GM12878 (cell line): ENCODE data around the gene MYDGF. TPM values are rescaled to one million over a fixed set of nuclear protein-coding genes. Genes with fewer than 3 reads are reported as not detected.

Source experiments
- ATAC-seq: fragments of 200-7000 bp; cut with Tn5 transposase; 3 replicates; pipeline ENCODE4 v1.9.1; 2020; ENCODE audit warnings: mild to moderate bottlenecking, moderate library complexity
- BruUV-seq: library from RNA; stranded (reverse); fragments of 400-500 nt; replicated peaks from 2 replicates; lab custom pipeline; 2021; lab: Mats Ljungman, UMichigan
- CTCF ChIA-PET: fragments of 300-600 bp; sonication (Branson Sonifier 250); formaldehyde crosslinking; extraction: SDS; loops from one replicate; lab custom pipeline; 2021; ENCODE audit warnings: inconsistent platforms; lab: Yijun Ruan, JAX
- POLR2A ChIA-PET: fragments of 350-600 bp; formaldehyde crosslinking; extraction: SDS; loops from one replicate; lab custom pipeline; 2021; ENCODE audit warnings: inconsistent platforms; lab: Charles Lee
- RAD21 ChIA-PET: fragments of 300-600 bp; sonication (Branson Sonifier 250); formaldehyde crosslinking; loops from one replicate; lab custom pipeline; 2023; ENCODE audit warnings: antibody characterized with exemption; ENCODE audit not compliant: unreplicated experiment; lab: Charles Lee
- SMC1A ChIA-PET: fragments of 300-600 bp; sonication (Branson Sonifier 250); formaldehyde crosslinking; loops from one replicate; lab custom pipeline; 2023; ENCODE audit not compliant: unreplicated experiment, uncharacterized antibody; lab: Charles Lee
- DNase-seq: peaks from one replicate; pipeline ENCODE4 v3.0.0-alpha.2; 2011; ENCODE audit warnings: low read depth, low spot score
- FAIRE-seq: peaks from 3 replicates; lab custom pipeline; 2011; peaks lifted over from hg19 to GRCh38; lab: Jason Lieb, UNC
- H2AFZ ChIP-seq: 2 replicates; pipeline ENCODE4 v1.6.0; 2011; ENCODE audit warnings: low read depth, low read length, control low read depth; ENCODE audit not compliant: control insufficient read depth
- H3K27ac ChIP-seq: 2 replicates; pipeline ENCODE4 v1.5.1; 2011; ENCODE audit warnings: control low read depth; ENCODE audit not compliant: control insufficient read depth, insufficient read depth
- H3K27me3 ChIP-seq, 2 experiments: replicated peaks in 1 of 2; 2 replicates each; pipeline versions ENCODE4 v1.6.0 to v1.6.1; 2011; ENCODE audit warnings: low read length in 1 of 2; ENCODE audit not compliant: control insufficient read depth in 2 of 2, insufficient read depth in 2 of 2
- H3K36me3 ChIP-seq, 2 experiments: 2 replicates each; pipeline ENCODE4 v1.5.1; 2011; ENCODE audit warnings: low read length in 1 of 2; ENCODE audit not compliant: control insufficient read depth in 2 of 2, insufficient read depth in 2 of 2
- H3K4me1 ChIP-seq: 2 replicates; pipeline ENCODE4 v1.6.1; 2011; ENCODE audit warnings: mild to moderate bottlenecking, low read length, moderate library complexity, mixed read lengths; ENCODE audit not compliant: control insufficient read depth, insufficient read depth
- H3K4me2 ChIP-seq: 2 replicates; pipeline ENCODE4 v1.6.0; 2011; ENCODE audit warnings: control low read depth; ENCODE audit not compliant: control insufficient read depth, insufficient read depth
- H3K4me3 ChIP-seq: fragments of 200-600 bp; sonication (generic); 2 replicates; pipeline ENCODE4 v1.5.1; 2016
- H3K79me2 ChIP-seq: 2 replicates; pipeline ENCODE4 v1.6.0; 2011; ENCODE audit warnings: low read length; ENCODE audit not compliant: control insufficient read depth, insufficient read depth
- H3K9ac ChIP-seq: 2 replicates; pipeline ENCODE4 v1.8.0; 2011; ENCODE audit warnings: low read length, control low read depth, mixed read lengths; ENCODE audit not compliant: control insufficient read depth, insufficient read depth
- H3K9me3 ChIP-seq: replicated peaks from 3 replicates; pipeline ENCODE4 v1.5.1; 2011; ENCODE audit warnings: mild to moderate bottlenecking, low read length; ENCODE audit not compliant: control insufficient read depth, insufficient read depth
- H4K20me1 ChIP-seq: 2 replicates; pipeline ENCODE4 v1.6.0; 2011; ENCODE audit not compliant: control insufficient read depth, insufficient read depth
- ATF7 ChIP-seq: fragments of 450-650 bp; IDR thresholded peaks from 2 replicates; pipeline ENCODE4 v1.6.1; 2016; ENCODE audit warnings: low read depth, mild to moderate bottlenecking
- CEBPB ChIP-seq, 2 experiments: fragments of 150-350 bp in 1 of 2; IDR thresholded peaks; 2 replicates each; pipeline ENCODE4 v1.6.1; 2012 to 2014; ENCODE audit warnings: low read depth in 2 of 2, low read length in 2 of 2, borderline replicate concordance in 1 of 2, inconsistent platforms in 1 of 2
- E2F4 ChIP-seq: IDR thresholded peaks from 2 replicates; pipeline ENCODE4 v1.6.1; 2012; ENCODE audit warnings: low read depth, low read length, improper control_type of control experiment
- GABPA ChIP-seq: IDR thresholded peaks from 2 replicates; pipeline ENCODE4 v1.6.1; 2014; ENCODE audit warnings: antibody characterized with exemption, low read depth, mild to moderate bottlenecking, inconsistent platforms
- IKZF2 ChIP-seq, 2 experiments: fragments of 450-650 bp; IDR thresholded peaks; 2 replicates each; pipeline ENCODE4 v1.6.1; 2017; ENCODE audit warnings: mild to moderate bottlenecking in 2 of 2, moderate library complexity in 2 of 2
- RBBP5 ChIP-seq: fragments of 200-600 bp; sonication (generic); conservative IDR thresholded peaks from 2 replicates; pipeline ENCODE4 v1.6.1; 2016
- RELA ChIP-seq: fragments of 450-650 bp; IDR thresholded peaks from 2 replicates; pipeline ENCODE4 v1.8.0; 2014; ENCODE audit warnings: borderline replicate concordance; ENCODE audit not compliant: partially characterized antibody
- ZNF217 ChIP-seq: fragments of 450-650 bp; IDR thresholded peaks from 2 replicates; pipeline ENCODE4 v1.6.1; 2017; ENCODE audit warnings: antibody characterized with exemption, mild to moderate bottlenecking
- WGBS: methylation state at CpG from one replicate; pipeline ENCODE4 v1.1.6; 2016; ENCODE audit warnings: low lambda C conversion rate; ENCODE audit not compliant: insufficient replicate concordance, insufficient coverage; ENCODE audit errors: missing lambda C conversion rate; 5-methylcytosine and 5-hydroxymethylcytosine counted together
- in situ Hi-C: fragments of 300-500 bp; cut with MboI; formaldehyde crosslinking; loops from 9 replicates; pipeline ENCODE4 v1.14.3; 2018; ENCODE audit warnings: mixed read lengths
- intact Hi-C: fragments of 100-400 bp; cut with micrococcal nuclease; formaldehyde crosslinking; loops from one replicate; pipeline ENCODE4 v1.14.2; 2022; ENCODE audit not compliant: unreplicated experiment
- polyA plus RNA-seq, 11 experiments: library from polyadenylated mRNA; depleted of rRNA in 4 of 11; unstranded in 6 of 11; stranded (reverse) in 5 of 11; fragments of >200 nt; fragmentation: Nextera tagmentation in 4 of 11; fragmentation: Illumina TruSeq in 1 of 11; extraction: Ambion mirVana in 4 of 11; extraction: Trizol in 1 of 11; gene quantifications; 1 replicate in 1 of 11; 2 replicates in 10 of 11; pipeline versions ENCODE4 v1.2.1 to v1.2.3, GENCODE V29; 2011 to 2016; ENCODE audit warnings: inconsistent platforms in 2 of 11, missing spikeins in 2 of 11, low read depth in 1 of 11
- total RNA-seq, 4 experiments: library from RNA; depleted of rRNA in 3 of 4; stranded (reverse); fragments of >200 nt in 3 of 4; fragmentation: Illumina TruSeq in 1 of 4; extraction: Trizol in 1 of 4; gene quantifications; 2 replicates each; pipeline versions ENCODE4 v1.2.1 to v1.2.3, GENCODE V29; 2013 to 2021
- TF ChIP-seq, protein P1 (sequence below): fragments of 450-650 bp; IDR thresholded peaks from 2 replicates; pipeline ENCODE4 v1.6.1; 2014; ENCODE audit warnings: mild to moderate bottlenecking
- TF ChIP-seq, protein P2 (sequence below): fragments of 450-650 bp; IDR thresholded peaks from 2 replicates; pipeline ENCODE4 v1.6.1; 2017; ENCODE audit warnings: mild to moderate bottlenecking, moderate library complexity
- TF ChIP-seq, protein P3 (sequence below): IDR thresholded peaks from 2 replicates; pipeline ENCODE4 v1.6.1; 2012; ENCODE audit warnings: improper control_type of control experiment, low read depth, low read length; ENCODE audit not compliant: insufficient replicate concordance

Gene MYDGF
- total and polyA plus RNA-seq, 10 of the 15 experiments (the other 5 are each of a cell fraction or from before 2014, with no cell fraction given), result 2.3 to 196 (median 57.5) TPM

- ATAC-seq, result no peak
- CTCF ChIA-PET, result interaction anchor here (0.6 kb wide), 1 partner anchor 334 kb away, joined by 3 read pairs; no protein-coding TSS in a partner anchor
- no peak overlapping the region for H3K27ac ChIP-seq
- peaks cover 25 to 40% of the 10 kb centered on the region in 2 experiments; a peak in 3 of 4 replicates for H3K36me3 ChIP-seq
- no peak overlapping the region for H2AFZ ChIP-seq
- POLR2A ChIA-PET, result no interaction called here
- H3K27me3 ChIP-seq, result no peaks in the 10 kb centered on the region
- no peaks in the 10 kb centered on the region for H3K4me1 ChIP-seq
- no TSS peak for BruUV-seq
- RAD21 ChIA-PET, result no interaction called here
- no peaks in the 10 kb centered on the region for H4K20me1 ChIP-seq
- in situ Hi-C loops, result no loop called here
- SMC1A ChIA-PET, result no interaction called here
- no peak for DNase-seq
- H3K79me2 ChIP-seq, result no peaks in the 10 kb centered on the region
- 88% methylated on average over 27 of the region's 27 CpGs for WGBS
- intact Hi-C loops, result no loop called here
- no peak overlapping the region for H3K4me3 ChIP-seq
- no peak overlapping the region for H3K9ac ChIP-seq
- no peaks in the 10 kb centered on the region for H3K9me3 ChIP-seq
- FAIRE-seq, result no peak
- no peak overlapping the region for H3K4me2 ChIP-seq
- TF ChIP-seq GABPA, result no peak
- TF ChIP-seq IKZF2 (IDR thresholded peaks at IDR 0.05), result no peak
- TF ChIP-seq, protein P1, sequence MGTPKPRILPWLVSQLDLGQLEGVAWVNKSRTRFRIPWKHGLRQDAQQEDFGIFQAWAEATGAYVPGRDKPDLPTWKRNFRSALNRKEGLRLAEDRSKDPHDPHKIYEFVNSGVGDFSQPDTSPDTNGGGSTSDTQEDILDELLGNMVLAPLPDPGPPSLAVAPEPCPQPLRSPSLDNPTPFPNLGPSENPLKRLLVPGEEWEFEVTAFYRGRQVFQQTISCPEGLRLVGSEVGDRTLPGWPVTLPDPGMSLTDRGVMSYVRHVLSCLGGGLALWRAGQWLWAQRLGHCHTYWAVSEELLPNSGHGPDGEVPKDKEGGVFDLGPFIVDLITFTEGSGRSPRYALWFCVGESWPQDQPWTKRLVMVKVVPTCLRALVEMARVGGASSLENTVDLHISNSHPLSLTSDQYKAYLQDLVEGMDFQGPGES, result no peak
- no peak for TF ChIP-seq E2F4
- no peak for TF ChIP-seq RELA
- TF ChIP-seq, protein P2, sequence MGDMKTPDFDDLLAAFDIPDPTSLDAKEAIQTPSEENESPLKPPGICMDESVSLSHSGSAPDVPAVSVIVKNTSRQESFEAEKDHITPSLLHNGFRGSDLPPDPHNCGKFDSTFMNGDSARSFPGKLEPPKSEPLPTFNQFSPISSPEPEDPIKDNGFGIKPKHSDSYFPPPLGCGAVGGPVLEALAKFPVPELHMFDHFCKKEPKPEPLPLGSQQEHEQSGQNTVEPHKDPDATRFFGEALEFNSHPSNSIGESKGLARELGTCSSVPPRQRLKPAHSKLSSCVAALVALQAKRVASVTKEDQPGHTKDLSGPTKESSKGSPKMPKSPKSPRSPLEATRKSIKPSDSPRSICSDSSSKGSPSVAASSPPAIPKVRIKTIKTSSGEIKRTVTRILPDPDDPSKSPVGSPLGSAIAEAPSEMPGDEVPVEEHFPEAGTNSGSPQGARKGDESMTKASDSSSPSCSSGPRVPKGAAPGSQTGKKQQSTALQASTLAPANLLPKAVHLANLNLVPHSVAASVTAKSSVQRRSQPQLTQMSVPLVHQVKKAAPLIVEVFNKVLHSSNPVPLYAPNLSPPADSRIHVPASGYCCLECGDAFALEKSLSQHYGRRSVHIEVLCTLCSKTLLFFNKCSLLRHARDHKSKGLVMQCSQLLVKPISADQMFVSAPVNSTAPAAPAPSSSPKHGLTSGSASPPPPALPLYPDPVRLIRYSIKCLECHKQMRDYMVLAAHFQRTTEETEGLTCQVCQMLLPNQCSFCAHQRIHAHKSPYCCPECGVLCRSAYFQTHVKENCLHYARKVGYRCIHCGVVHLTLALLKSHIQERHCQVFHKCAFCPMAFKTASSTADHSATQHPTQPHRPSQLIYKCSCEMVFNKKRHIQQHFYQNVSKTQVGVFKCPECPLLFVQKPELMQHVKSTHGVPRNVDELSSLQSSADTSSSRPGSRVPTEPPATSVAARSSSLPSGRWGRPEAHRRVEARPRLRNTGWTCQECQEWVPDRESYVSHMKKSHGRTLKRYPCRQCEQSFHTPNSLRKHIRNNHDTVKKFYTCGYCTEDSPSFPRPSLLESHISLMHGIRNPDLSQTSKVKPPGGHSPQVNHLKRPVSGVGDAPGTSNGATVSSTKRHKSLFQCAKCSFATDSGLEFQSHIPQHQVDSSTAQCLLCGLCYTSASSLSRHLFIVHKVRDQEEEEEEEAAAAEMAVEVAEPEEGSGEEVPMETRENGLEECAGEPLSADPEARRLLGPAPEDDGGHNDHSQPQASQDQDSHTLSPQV, result no peak
- no peak for TF ChIP-seq ATF7
- TF ChIP-seq CEBPB (IDR thresholded peaks at IDR 0.05; ENCODE audit: borderline replicate concordance in 1 of 2, low read depth in 2 of 2, low read length in 2 of 2), result no peak
- no peak for TF ChIP-seq ZNF217
- no peak for TF ChIP-seq RBBP5
- TF ChIP-seq, protein P3, sequence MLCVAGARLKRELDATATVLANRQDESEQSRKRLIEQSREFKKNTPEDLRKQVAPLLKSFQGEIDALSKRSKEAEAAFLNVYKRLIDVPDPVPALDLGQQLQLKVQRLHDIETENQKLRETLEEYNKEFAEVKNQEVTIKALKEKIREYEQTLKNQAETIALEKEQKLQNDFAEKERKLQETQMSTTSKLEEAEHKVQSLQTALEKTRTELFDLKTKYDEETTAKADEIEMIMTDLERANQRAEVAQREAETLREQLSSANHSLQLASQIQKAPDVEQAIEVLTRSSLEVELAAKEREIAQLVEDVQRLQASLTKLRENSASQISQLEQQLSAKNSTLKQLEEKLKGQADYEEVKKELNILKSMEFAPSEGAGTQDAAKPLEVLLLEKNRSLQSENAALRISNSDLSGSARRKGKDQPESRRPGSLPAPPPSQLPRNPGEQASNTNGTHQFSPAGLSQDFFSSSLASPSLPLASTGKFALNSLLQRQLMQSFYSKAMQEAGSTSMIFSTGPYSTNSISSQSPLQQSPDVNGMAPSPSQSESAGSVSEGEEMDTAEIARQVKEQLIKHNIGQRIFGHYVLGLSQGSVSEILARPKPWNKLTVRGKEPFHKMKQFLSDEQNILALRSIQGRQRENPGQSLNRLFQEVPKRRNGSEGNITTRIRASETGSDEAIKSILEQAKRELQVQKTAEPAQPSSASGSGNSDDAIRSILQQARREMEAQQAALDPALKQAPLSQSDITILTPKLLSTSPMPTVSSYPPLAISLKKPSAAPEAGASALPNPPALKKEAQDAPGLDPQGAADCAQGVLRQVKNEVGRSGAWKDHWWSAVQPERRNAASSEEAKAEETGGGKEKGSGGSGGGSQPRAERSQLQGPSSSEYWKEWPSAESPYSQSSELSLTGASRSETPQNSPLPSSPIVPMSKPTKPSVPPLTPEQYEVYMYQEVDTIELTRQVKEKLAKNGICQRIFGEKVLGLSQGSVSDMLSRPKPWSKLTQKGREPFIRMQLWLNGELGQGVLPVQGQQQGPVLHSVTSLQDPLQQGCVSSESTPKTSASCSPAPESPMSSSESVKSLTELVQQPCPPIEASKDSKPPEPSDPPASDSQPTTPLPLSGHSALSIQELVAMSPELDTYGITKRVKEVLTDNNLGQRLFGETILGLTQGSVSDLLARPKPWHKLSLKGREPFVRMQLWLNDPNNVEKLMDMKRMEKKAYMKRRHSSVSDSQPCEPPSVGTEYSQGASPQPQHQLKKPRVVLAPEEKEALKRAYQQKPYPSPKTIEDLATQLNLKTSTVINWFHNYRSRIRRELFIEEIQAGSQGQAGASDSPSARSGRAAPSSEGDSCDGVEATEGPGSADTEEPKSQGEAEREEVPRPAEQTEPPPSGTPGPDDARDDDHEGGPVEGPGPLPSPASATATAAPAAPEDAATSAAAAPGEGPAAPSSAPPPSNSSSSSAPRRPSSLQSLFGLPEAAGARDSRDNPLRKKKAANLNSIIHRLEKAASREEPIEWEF, result no peak
Observed at GRCh38 chr19:4692251-4693077, 22.3 kb upstream of the MYDGF start.
